Mesenteric fat pad (tissue), 1 donor: ENCODE measurements around the gene TEKT3. TPM values are rescaled to one million over a fixed set of nuclear protein-coding genes. Genes with fewer than 3 reads are reported as not detected.
A peak's percentile ranks its signal among the peaks of the same experiment; 100 is the strongest.

Experiments
- DNase-seq: peaks from one replicate; pipeline ENCODE4 v3.0.0-alpha.2; 2020; ENCODE audit warnings: low spot score
- total RNA-seq: library from RNA; stranded (reverse); fragmentation: NEBNext Ultra II Directional; extraction: Animal tissue kit (Norgen Biotek cat#: 25700); gene quantifications from one replicate; pipeline ENCODE4 v1.2.1, GENCODE V29; 2021
- donor health status: DM: yes; HTN: yes; CAD: no.

TEKT3 gene
- total RNA-seq, 1 donor from 2014 or later, result not detected

GRCh38 chr17:15267996-15268395 is 73.4 kb downstream of the TEKT3 start:
- no peak for DNase-seq

DNA sequence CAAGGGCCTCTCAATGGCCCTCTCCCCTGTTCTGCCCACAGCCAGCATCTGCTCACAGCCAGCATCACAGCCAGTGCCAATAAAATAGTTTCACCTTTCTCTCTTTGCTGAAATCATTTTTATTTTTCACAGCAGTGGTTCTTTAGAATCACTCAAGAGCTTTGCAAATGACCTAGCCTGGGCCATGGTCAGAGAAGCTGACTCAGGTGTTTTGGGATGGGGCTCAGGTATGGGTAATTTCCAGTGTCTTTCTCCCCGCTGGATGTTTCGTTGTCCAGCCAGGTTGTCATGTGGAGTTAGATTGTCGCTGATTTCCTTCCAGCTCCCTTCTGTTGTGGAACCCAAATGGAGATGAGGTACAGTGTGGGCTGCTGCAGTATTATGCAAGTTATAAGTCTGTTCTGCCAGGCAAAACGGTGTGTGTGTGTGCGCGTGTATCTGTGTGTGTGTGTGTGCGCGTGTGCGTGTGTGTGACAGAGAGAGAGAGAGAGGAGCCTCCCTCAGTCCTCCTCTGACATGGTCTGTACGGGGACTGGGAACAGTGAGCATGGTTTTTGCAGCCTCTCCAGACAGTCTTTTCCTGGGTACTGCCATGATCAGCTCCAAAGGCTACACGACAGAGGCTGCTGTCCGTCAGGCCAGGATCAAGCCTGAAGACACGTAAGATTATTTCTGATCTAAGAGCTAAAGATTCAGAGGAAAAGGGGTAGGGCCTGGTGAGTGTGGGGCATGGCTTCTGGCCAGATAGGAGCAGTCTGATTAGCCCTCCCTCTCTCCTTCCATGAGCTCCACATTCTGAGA is 74.9 kb downstream of the TEKT3 start:
- no peak for DNase-seq

GRCh38 chr17:15265131-15265530 is 76.3 kb downstream of the TEKT3 start, which contains the start of gene PMP22:
TSS of gene PMP22 (minus strand) at chr17:15265326. CDS start at chr17:15260727, 4,599 bp downstream.
- DNase-seq, result no peak

GRCh38 chr17:15264542-15264941 is 76.9 kb downstream of the TEKT3 start:
- DNase-seq, result no peak

GRCh38 chr17:15263680-15264079 is 77.7 kb downstream of the TEKT3 start:
- DNase-seq, result no peak

GRCh38 chr17:15263206-15263579 is 78.2 kb downstream of the TEKT3 start:
- no peak for DNase-seq

- DNase-seq, result peak; percentile 94
Observed at GRCh38 chr17:15262291-15263205, 78.8 kb downstream of the TEKT3 start.

DNA sequence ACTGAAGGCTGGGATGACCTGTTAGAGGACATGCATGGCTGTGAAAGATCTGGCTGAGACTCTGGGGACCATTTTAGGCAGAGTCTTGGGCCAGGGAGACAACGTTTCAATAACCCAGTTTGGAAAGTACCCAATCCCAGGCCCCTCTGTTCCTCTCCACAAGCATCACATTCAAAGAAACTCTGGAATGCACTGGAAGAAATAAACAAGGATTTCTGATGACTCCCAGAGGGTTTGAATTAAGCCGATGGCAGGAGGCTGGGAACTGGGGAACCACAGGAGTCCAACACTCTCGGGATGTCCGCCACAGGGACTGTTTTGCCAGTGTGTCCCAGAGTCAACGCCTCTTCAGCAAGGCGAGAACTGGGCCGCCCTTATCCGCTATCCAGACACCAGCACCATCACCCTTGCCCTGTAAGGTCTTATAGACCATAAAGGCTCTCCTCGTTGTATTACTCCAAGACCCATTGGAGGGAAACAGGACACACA is 79.6 kb downstream of the TEKT3 start:
- DNase-seq, result no peak

- no peak for DNase-seq
Observed at GRCh38 chr17:15261258-15261801, 80.1 kb downstream of the TEKT3 start.

GRCh38 chr17:15260376-15261257 is 80.8 kb downstream of the TEKT3 start:
- peak; percentile 96 for DNase-seq

DNA sequence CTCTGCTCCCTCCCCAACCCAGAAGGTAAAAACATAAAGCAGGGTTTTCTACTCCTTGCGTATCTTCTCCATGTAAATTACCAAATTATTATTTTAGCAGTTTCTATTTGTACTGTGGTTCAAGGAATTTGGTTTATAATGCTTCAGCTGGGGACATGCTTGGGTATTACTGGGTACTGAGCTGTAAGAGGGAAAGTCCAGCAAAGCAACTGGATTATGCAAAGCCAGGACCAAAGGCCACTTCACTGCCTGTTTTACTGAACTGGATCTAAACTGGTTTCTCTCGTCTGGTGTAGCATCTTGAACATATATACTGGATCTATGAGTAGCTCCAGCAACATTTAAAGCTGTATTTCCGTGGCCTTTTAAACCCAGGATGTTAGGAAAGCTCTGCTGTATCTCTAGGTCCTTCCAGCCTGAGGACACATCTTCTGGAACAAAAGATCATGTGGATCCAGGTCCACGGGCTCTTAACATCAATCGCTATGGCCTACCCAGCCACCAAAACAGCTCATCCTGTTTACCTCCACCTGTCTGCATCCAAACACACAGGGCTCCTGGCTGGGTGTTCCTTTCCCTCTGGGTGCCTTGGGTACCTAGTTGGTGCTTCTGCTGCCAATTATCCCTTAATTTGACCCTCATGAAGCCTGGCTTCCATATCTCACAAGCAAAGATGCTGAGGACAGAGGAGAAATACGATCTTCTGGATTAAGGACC is 83.4 kb downstream of the TEKT3 start:
- DNase-seq, result no peak

GRCh38 chr17:15257258-15257788 is 84.1 kb downstream of the TEKT3 start:
- DNase-seq, result no peak

DNA sequence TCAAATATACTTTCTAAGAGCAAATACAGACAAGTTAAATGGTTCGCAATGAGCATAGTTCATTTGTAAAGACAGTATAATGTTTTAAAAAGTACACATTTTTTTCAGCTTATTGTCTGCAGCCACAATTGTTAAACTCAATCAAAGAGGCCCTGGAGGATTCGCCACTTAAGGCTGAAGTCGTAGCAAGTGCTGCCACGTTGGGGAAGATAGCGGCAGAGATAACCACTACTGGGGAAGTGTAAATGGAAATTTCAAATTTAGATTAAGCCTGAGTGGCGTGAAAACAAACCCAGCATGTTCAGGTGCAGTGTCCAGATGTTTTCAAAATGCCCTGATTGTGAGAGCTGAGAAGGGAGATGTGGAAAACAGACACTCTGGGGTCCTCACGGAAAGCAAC is 84.7 kb downstream of the TEKT3 start:
- DNase-seq, result no peak

GRCh38 chr17:15255713-15256454 is 85.5 kb downstream of the TEKT3 start:
- no peak for DNase-seq

Other genes with a start within 250 kb of the TEKT3 start
- gene PMP22, start 76.3 kb downstream of the TEKT3 start, total RNA-seq, result 250 TPM
- 2.8 TPM for gene CDRT4, start 126.0 kb upstream of the TEKT3 start, total RNA-seq
- gene TVP23C, start 221.9 kb upstream of the TEKT3 start, total RNA-seq, result 15.8 TPM